ENCODE results near the gene CARD10. TPM values are rescaled to one million over a fixed set of nuclear protein-coding genes. Genes with fewer than 3 reads are reported as not detected.

Gene CARD10
- total RNA-seq, 2 donors from 2014 or later = 14.2 to 70.7 TPM

- Histone ChIP-seq H3K9me3 (no peaks in the 10 kb centered on the region), H3K27me3 (replicated peaks; ENCODE audit: insufficient read depth) (no peaks in the 10 kb centered on the region), H3K4me1 (replicated peaks) (no peaks in the 10 kb centered on the region), H3K27ac (no peak overlapping the region), H3K4me3 (no peak overlapping the region), H3K36me3 (no peaks in the 10 kb centered on the region)
- no peak for TF ChIP-seq POLR2A (IDR thresholded peaks at IDR 0.05)
- no peak for TF ChIP-seq CTCF (IDR thresholded peaks at IDR 0.05)
- TF ChIP-seq POLR2AphosphoS5 (IDR thresholded peaks at IDR 0.05) = no peak
- WGBS = 83% methylated on average over 11 of the region's 11 CpGs
- no peak for DNase-seq (ENCODE audit: low spot score)
- intact Hi-C loops (cut with DNase I) = no loop called here
Measured at GRCh38 chr22:37474447-37475090, 44.6 kb downstream of the CARD10 start.

- TF ChIP-seq POLR2A (IDR thresholded peaks at IDR 0.05) = no peak
- Histone ChIP-seq H3K27ac (no peak overlapping the region), H3K9me3 (no peaks in the 10 kb centered on the region), H3K36me3 (no peaks in the 10 kb centered on the region), H3K4me1 (replicated peaks) (no peaks in the 10 kb centered on the region), H3K4me3 (no peak overlapping the region), H3K27me3 (replicated peaks; ENCODE audit: insufficient read depth) (no peaks in the 10 kb centered on the region)
- DNase-seq (ENCODE audit: low spot score) = no peak
- intact Hi-C loops (cut with DNase I) = no loop called here
- 66% methylated on average over 8 of the region's 8 CpGs for WGBS
Measured at GRCh38 chr22:37473437-37473946, 45.7 kb downstream of the CARD10 start.

GRCh38 chr22:37472418-37473006 lies 46.7 kb downstream of the CARD10 start:
- Histone ChIP-seq H3K36me3 (no peaks in the 10 kb centered on the region), H3K4me1 (replicated peaks) (no peaks in the 10 kb centered on the region), H3K27ac (no peak overlapping the region), H3K4me3 (no peak overlapping the region), H3K27me3 (replicated peaks; ENCODE audit: insufficient read depth) (no peaks in the 10 kb centered on the region), H3K9me3 (no peaks in the 10 kb centered on the region)
- TF ChIP-seq CTCF (IDR thresholded peaks at IDR 0.05) = peak in 3 of 4 experiments; percentile 28 to 49 (median 47)
- no peak for TF ChIP-seq POLR2AphosphoS5 (IDR thresholded peaks at IDR 0.05)
- no peak for DNase-seq (ENCODE audit: low spot score)
- intact Hi-C loops (cut with DNase I) = no loop called here
- WGBS = 27% methylated on average over 8 of the region's 8 CpGs

- 88% methylated on average over 9 of the region's 9 CpGs for WGBS
- Histone ChIP-seq H3K4me1 (replicated peaks) (no peaks in the 10 kb centered on the region), H3K27me3 (replicated peaks; ENCODE audit: insufficient read depth) (no peaks in the 10 kb centered on the region), H3K4me3 (no peak overlapping the region), H3K9me3 (no peaks in the 10 kb centered on the region), H3K36me3 (no peaks in the 10 kb centered on the region), H3K27ac (no peak overlapping the region)
- DNase-seq (ENCODE audit: low spot score) = no peak
- intact Hi-C loops (cut with DNase I) = no loop called here
- TF ChIP-seq CTCF (IDR thresholded peaks at IDR 0.05) (no peak), POLR2AphosphoS5 (IDR thresholded peaks at IDR 0.05) (no peak), POLR2A (IDR thresholded peaks at IDR 0.05) (no peak)
Measured at GRCh38 chr22:37471727-37472417, 47.3 kb downstream of the CARD10 start.

GRCh38 chr22:37470087-37470445 lies 49.1 kb downstream of the CARD10 start:
- no peaks in the 10 kb centered on the region for H3K36me3 ChIP-seq
- H3K4me3 ChIP-seq = no peak overlapping the region
- intact Hi-C loops (cut with DNase I) = no loop called here
- 68% methylated on average over 5 of the region's 5 CpGs for WGBS
- no peaks in the 10 kb centered on the region for H3K27me3 ChIP-seq (replicated peaks; ENCODE audit: insufficient read depth)
- no peaks in the 10 kb centered on the region for H3K9me3 ChIP-seq
- H3K4me1 ChIP-seq (replicated peaks) = no peaks in the 10 kb centered on the region
- H3K27ac ChIP-seq = no peak overlapping the region
- DNase-seq (ENCODE audit: low spot score) = no peak
- TF ChIP-seq CTCF (IDR thresholded peaks at IDR 0.05) (no peak), POLR2AphosphoS5 (IDR thresholded peaks at IDR 0.05) (no peak), POLR2A (IDR thresholded peaks at IDR 0.05) (no peak)
